Naive thymus-derived CD8-positive, alpha-beta T cell (primary cell): ENCODE measurements around the gene SPATA24. TPM values are rescaled to one million over a fixed set of nuclear protein-coding genes. Genes with fewer than 3 reads are reported as not detected.
A peak's percentile ranks its signal among the peaks of the same experiment; 100 is the strongest.
"Not testable (repeated sequence)": the region's sequence is repeated elsewhere in the genome, so short reads cannot be mapped to it uniquely, and the experiment has no call there.

Experiments used
- ATAC-seq, 2 donors: fragments of 150-1000 bp; cut with Tn5 transposase in 1 of 2; sonication (Bioruptor Pico), chemical (Tn5 transposase) in 1 of 2; 1 replicate in 1 of 2; 2 replicates in 1 of 2; pipeline ENCODE4 v1.10.0; 2021; ENCODE audit warnings: mild to moderate bottlenecking in 2 of 2, moderate library complexity in 2 of 2
- POLR2A ChIA-PET: fragments of 350-600 bp; sonication (Branson Sonifier 250); formaldehyde crosslinking; loops from one replicate; lab custom pipeline; 2021; ENCODE audit warnings: antibody characterized with exemption; lab: Charles Lee
- DNase-seq, 10 donors: peaks; one replicate each; pipeline versions ENCODE4 v3.0.0 to v3.0.0-alpha.2; 2020 to 2022
- H3K27ac Mint-ChIP-seq, 10 donors: one replicate each; pipeline ENCODE4 v1.8.0; 2020 to 2022; ENCODE audit warnings: mild to moderate bottlenecking in 10 of 10, mixed read lengths in 10 of 10, moderate library complexity in 4 of 10, inconsistent platforms in 1 of 10
- H3K27me3 Mint-ChIP-seq, 5 donors: one replicate each; pipeline ENCODE4 v1.8.0; 2021 to 2022; ENCODE audit warnings: mixed read lengths in 5 of 5
- H3K36me3 Mint-ChIP-seq, 3 donors: one replicate each; pipeline ENCODE4 v1.8.0; 2020 to 2022; ENCODE audit warnings: mixed read lengths in 3 of 3, mild to moderate bottlenecking in 2 of 3, inconsistent platforms in 1 of 3
- H3K4me1 Mint-ChIP-seq, 4 donors: one replicate each; pipeline ENCODE4 v1.8.0; 2021 to 2022; ENCODE audit warnings: mixed read lengths in 4 of 4
- H3K4me3 Mint-ChIP-seq, 10 donors: one replicate each; pipeline ENCODE4 v1.8.0; 2020 to 2022; ENCODE audit warnings: mild to moderate bottlenecking in 10 of 10, mixed read lengths in 10 of 10, moderate library complexity in 6 of 10, inconsistent platforms in 1 of 10
- H3K9me3 Mint-ChIP-seq, 9 donors: one replicate each; pipeline ENCODE4 v1.8.0; 2020 to 2022; ENCODE audit warnings: mixed read lengths in 9 of 9, mild to moderate bottlenecking in 3 of 9, inconsistent platforms in 1 of 9, moderate library complexity in 1 of 9
- polyA plus RNA-seq, 3 donors: library from polyadenylated mRNA; unstranded; fragments of 300-500 nt; fragmentation: Illumina TruSeq; gene quantifications; one replicate each; pipeline ENCODE4 v1.2.3, GENCODE V29; 2021
- total RNA-seq, 8 experiments: library from RNA in 2 of 8; stranded (reverse) in 2 of 8; gene quantifications; one replicate each; pipeline ENCODE4 v1.2.3 and lab custom pipeline; 2021 to 2026

SPATA24 gene
- total and polyA plus RNA-seq, 5 experiments from 2014 or later, result 2.9 to 8.7 (median 4.4) TPM

- H3K36me3 Mint-ChIP-seq, result peaks cover 0 to 28% (median 20%) of the 10 kb centered on the region in 3 donors
- POLR2A ChIA-PET, result no interaction called here
Measured at GRCh38 chr5:139415221-139415861, 11.5 kb upstream of the SPATA24 start.

DNA sequence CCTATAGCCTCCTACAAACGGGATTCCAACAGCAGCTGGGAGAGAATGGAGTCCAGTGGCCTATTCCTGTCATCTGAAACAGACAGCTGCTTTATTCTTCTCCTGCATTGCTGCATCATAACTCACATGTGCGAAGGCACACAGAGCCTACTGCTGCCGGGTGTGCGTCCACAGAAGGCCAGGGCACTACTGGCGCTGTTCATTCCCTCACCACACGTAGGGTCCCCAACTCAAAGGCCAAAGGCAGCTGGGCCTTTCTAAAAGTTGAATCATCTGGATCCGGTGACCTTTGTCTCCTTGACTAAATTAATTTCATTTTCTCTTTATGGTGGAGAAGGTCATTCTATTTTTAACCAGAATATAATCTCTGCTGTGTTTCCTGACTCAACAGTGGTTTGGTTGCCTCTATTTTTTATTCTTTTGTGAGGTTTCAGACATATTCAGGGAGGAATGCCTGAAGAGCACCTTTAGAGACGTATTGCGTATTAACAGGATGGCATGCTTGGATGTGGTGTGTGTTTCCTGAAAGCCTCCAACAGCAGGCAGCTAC lies 10.8 kb upstream of the SPATA24 start:
- POLR2A ChIA-PET, result interaction anchor here (1.0 kb wide), 1 partner anchor 223 kb away, joined by 3 read pairs; no protein-coding TSS in a partner anchor
- peak overlapping the region in 1 of 10 donors; percentile 62 for H3K27ac Mint-ChIP-seq
- peak in 1 of 10 donors; percentile 16 for DNase-seq
- peaks cover 0 to 3% (median 2%) of the 10 kb centered on the region in 4 donors for H3K4me1 Mint-ChIP-seq
- H3K4me3 Mint-ChIP-seq, result no peak overlapping the region
- no peaks in the 10 kb centered on the region for H3K27me3 Mint-ChIP-seq
- peaks cover 0 to 22% (median 16%) of the 10 kb centered on the region in 3 donors for H3K36me3 Mint-ChIP-seq
- no peaks in the 10 kb centered on the region for H3K9me3 Mint-ChIP-seq
- peak in 1 of 2 donors; percentile 33 for ATAC-seq

More at GRCh38 chr5:139415221-139415861, 11.5 kb upstream of the SPATA24 start:
- Mint-ChIP-seq H3K4me1 (peaks cover 0 to 3% (median 2%) of the 10 kb centered on the region in 4 donors), H3K27ac (no peak overlapping the region), H3K9me3 (no peaks in the 10 kb centered on the region), H3K27me3 (no peaks in the 10 kb centered on the region), H3K4me3 (no peak overlapping the region)
- ATAC-seq, result no peak
- no peak for DNase-seq

GRCh38 chr5:139413963-139414362 lies 10.1 kb upstream of the SPATA24 start:
- POLR2A ChIA-PET, result interaction anchor here (1.0 kb wide), 1 partner anchor 224 kb away, joined by 3 read pairs; no protein-coding TSS in a partner anchor
- no peak for DNase-seq
- peaks cover 0 to 15% (median 10%) of the 10 kb centered on the region in 3 donors for H3K36me3 Mint-ChIP-seq
- no peaks in the 10 kb centered on the region for H3K9me3 Mint-ChIP-seq
- peaks cover 0 to 3% (median 2%) of the 10 kb centered on the region in 4 donors for H3K4me1 Mint-ChIP-seq
- no peaks in the 10 kb centered on the region for H3K27me3 Mint-ChIP-seq
- H3K27ac Mint-ChIP-seq, result no peak overlapping the region
- no peak for ATAC-seq
- H3K4me3 Mint-ChIP-seq, result no peak overlapping the region

GRCh38 chr5:139413153-139413552 lies 9.3 kb upstream of the SPATA24 start:
- Mint-ChIP-seq H3K4me1 (peaks cover 0 to 4% (median 2%) of the 10 kb centered on the region in 4 donors), H3K4me3 (no peak overlapping the region), H3K9me3 (no peaks in the 10 kb centered on the region), H3K27me3 (no peaks in the 10 kb centered on the region), H3K36me3 (peaks cover 0 to 9% (median 3%) of the 10 kb centered on the region in 3 donors), H3K27ac (peak overlapping the region in 1 of 10 donors; percentile 48)
- no peak for DNase-seq
- ATAC-seq, result no peak
- POLR2A ChIA-PET, result interaction anchor here (0.6 kb wide), 1 partner anchor 8 kb away, joined by 4 read pairs; no protein-coding TSS in a partner anchor

DNA sequence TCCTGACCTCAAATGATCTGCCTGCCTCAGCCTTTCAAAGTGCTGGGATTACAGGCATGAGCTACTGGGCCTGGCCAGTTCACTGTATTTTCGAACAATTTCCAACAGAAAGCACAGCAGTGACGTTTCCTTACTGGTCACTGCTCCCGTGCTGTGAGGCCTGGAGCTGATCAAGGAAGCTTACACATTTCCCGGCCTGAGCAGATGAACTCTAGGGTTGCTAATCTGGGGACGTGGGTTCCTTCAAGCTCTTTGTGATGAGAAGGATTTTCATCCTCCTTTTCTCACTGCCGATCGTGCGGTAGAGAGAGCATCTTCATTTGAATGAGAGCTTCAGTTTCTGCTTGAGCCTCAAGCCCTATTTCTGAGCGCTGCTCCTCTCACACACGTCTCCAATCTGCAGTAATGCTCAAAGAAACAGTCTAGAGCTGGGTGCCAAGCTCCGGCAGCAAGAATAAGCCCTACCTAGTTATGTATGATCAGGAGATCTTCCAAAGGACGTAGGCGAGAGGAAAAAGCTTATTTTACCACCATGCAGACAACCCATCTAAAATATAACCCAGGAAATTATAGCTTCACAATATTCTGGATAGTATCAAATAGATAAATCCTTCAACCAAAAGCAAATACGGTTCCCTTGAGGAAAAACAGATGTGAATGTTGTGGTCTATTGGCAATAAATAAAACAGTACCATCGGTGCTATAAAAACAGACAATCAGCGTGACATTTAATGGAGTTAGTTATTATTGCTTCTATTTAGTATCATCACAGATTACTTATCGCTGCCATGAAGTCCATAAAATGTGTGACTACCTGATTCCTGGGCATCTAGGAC lies 7.3 kb upstream of the SPATA24 start:
- Mint-ChIP-seq H3K4me1 (peaks cover 8 to 17% (median 10%) of the 10 kb centered on the region in 4 donors), H3K4me3 (no peak overlapping the region), H3K9me3 (no peaks in the 10 kb centered on the region), H3K36me3 (peaks cover 0 to 7% (median 0%) of the 10 kb centered on the region in 3 donors), H3K27me3 (no peaks in the 10 kb centered on the region), H3K27ac (no peak overlapping the region)
- DNase-seq (no peak), ATAC-seq (no peak)
- POLR2A ChIA-PET, result interaction anchor here (0.6 to 1.1 kb wide), 3 partner anchors 17 to 132 kb away, joined by 3 to 5 read pairs (median 3); no protein-coding TSS in a partner anchor

GRCh38 chr5:139410121-139410992 lies 6.5 kb upstream of the SPATA24 start:
- Mint-ChIP-seq H3K4me3 (no peak overlapping the region), H3K4me1 (peaks cover 8 to 17% (median 10%) of the 10 kb centered on the region in 4 donors), H3K36me3 (peaks cover 0 to 7% (median 0%) of the 10 kb centered on the region in 3 donors), H3K27me3 (no peaks in the 10 kb centered on the region), H3K9me3 (no peaks in the 10 kb centered on the region), H3K27ac (no peak overlapping the region)
- DNase-seq (no peak), ATAC-seq (no peak)
- POLR2A ChIA-PET, result interaction anchor here (0.6 to 1.1 kb wide), 4 partner anchors 16 to 133 kb away, joined by 3 to 5 read pairs (median 3); partner anchors contain the start of gene PAIP2

DNA sequence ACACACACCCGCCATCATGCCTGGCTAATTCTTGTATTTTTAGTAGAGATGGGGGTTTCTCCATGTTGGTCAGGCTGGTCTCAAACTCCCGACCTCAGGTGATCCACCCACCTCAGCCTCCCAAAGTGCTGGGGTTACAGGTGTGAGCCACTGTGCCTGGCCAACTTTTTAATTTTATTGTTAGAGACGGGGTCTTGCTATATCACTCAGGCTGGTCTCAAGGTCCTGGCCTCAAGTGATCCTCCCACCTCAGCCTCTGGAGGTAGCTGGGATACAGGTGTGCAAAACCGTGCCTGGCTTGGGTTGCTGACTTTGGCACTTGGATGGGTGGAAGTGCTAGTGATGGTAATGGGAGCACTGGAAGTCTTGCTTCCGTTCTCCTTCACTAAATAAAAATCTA lies 5.2 kb upstream of the SPATA24 start:
- H3K36me3 Mint-ChIP-seq, DNase-seq, POLR2A ChIA-PET, H3K27me3 Mint-ChIP-seq, H3K9me3 Mint-ChIP-seq, H3K4me3 Mint-ChIP-seq, ATAC-seq, H3K27ac Mint-ChIP-seq: not testable (repeated sequence)
- H3K4me1 Mint-ChIP-seq, result peaks cover 13 to 23% (median 15%) of the 10 kb centered on the region in 4 donors

- H3K4me3 Mint-ChIP-seq, result no peak overlapping the region
- POLR2A ChIA-PET, result interaction anchor here (0.7 kb wide), 1 partner anchor 302 kb away, joined by 5 read pairs; no protein-coding TSS in a partner anchor
- H3K4me1 Mint-ChIP-seq, result peaks cover 18 to 31% (median 23%) of the 10 kb centered on the region in 4 donors
- H3K9me3 Mint-ChIP-seq, result no peaks in the 10 kb centered on the region
- peak overlapping the region in 1 of 10 donors; percentile 55 for H3K27ac Mint-ChIP-seq
- ATAC-seq, result no peak
- H3K36me3 Mint-ChIP-seq, result peaks cover 0 to 4% (median 0%) of the 10 kb centered on the region in 3 donors
- DNase-seq, result no peak
- H3K27me3 Mint-ChIP-seq, result no peaks in the 10 kb centered on the region
Measured at GRCh38 chr5:139408191-139408590, 4.3 kb upstream of the SPATA24 start.

- Mint-ChIP-seq H3K4me3 (peak overlapping the region in 1 of 10 donors; percentile 32), H3K27ac (peak overlapping the region in 4 of 10 donors; percentile 17 to 83 (median 48)), H3K27me3 (no peaks in the 10 kb centered on the region), H3K36me3 (no peaks in the 10 kb centered on the region), H3K9me3 (no peaks in the 10 kb centered on the region), H3K4me1 (peaks cover 25 to 38% (median 28%) of the 10 kb centered on the region in 4 donors)
- DNase-seq, result no peak
- POLR2A ChIA-PET, result no interaction called here
- ATAC-seq, result no peak
Measured at GRCh38 chr5:139407517-139407916, 3.6 kb upstream of the SPATA24 start.

GRCh38 chr5:139406963-139407362 lies 3.1 kb upstream of the SPATA24 start:
- H3K27me3 Mint-ChIP-seq, result no peaks in the 10 kb centered on the region
- peaks cover 25 to 40% (median 30%) of the 10 kb centered on the region in 4 donors for H3K4me1 Mint-ChIP-seq
- H3K27ac Mint-ChIP-seq, result peak overlapping the region in 3 of 10 donors; percentile 20 to 70 (median 40)
- H3K36me3 Mint-ChIP-seq, result no peaks in the 10 kb centered on the region
- ATAC-seq (no peak), DNase-seq (no peak)
- POLR2A ChIA-PET, result interaction anchor here (0.6 kb wide), 1 partner anchor 120 kb away, joined by 3 read pairs; no protein-coding TSS in a partner anchor
- H3K9me3 Mint-ChIP-seq, result no peaks in the 10 kb centered on the region
- no peak overlapping the region for H3K4me3 Mint-ChIP-seq

- no peaks in the 10 kb centered on the region for H3K27me3 Mint-ChIP-seq
- peaks cover 24 to 42% (median 30%) of the 10 kb centered on the region in 4 donors for H3K4me1 Mint-ChIP-seq
- H3K4me3 Mint-ChIP-seq, result peak overlapping the region; percentile 87 to 99 (median 96)
- POLR2A ChIA-PET, result interaction anchor here (0.9 to 3.1 kb wide), 7 partner anchors 12 to 861 kb away, joined by 3 to 19 read pairs (median 8); partner anchors contain the start of genes DNAJC18, ETF1, MATR3 and PAIP2
- ATAC-seq (peak in 1 of 2 donors; percentile 6), DNase-seq (no peak)
- H3K36me3 Mint-ChIP-seq, result peaks cover 0 to 2% (median under 1%) of the 10 kb centered on the region in 3 donors
- H3K9me3 Mint-ChIP-seq, result no peaks in the 10 kb centered on the region
- H3K27ac Mint-ChIP-seq, result peak overlapping the region; percentile 95 to 100 (median 99)
Measured at GRCh38 chr5:139404484-139404840, 573 bp upstream of the SPATA24 start.
